Fibroblast of mammary gland (primary cell): ENCODE results near the gene ATP11A.

Source experiments
- DNase-seq: peaks from one replicate; pipeline ENCODE4 v3.0.0-alpha.2; 2010; ENCODE audit warnings: low read depth
- H3K4me3 ChIP-seq: 2 replicates; pipeline ENCODE4 v1.5.1; 2011; ENCODE audit warnings: low read depth, mild to moderate bottlenecking, low read length, moderate library complexity; ENCODE audit not compliant: control insufficient read depth
- TF ChIP-seq, protein P1 (sequence below): conservative IDR thresholded peaks from 2 replicates; pipeline ENCODE4 v1.5.1; 2011; ENCODE audit warnings: low read depth, low read length, inconsistent platforms; ENCODE audit not compliant: control insufficient read depth, insufficient read depth

The ATP11A gene

GRCh38 chr13:112803422-112803821, 113.6 kb downstream of the ATP11A start:
- H3K4me3 ChIP-seq = no peak overlapping the region
- TF ChIP-seq, protein P1, sequence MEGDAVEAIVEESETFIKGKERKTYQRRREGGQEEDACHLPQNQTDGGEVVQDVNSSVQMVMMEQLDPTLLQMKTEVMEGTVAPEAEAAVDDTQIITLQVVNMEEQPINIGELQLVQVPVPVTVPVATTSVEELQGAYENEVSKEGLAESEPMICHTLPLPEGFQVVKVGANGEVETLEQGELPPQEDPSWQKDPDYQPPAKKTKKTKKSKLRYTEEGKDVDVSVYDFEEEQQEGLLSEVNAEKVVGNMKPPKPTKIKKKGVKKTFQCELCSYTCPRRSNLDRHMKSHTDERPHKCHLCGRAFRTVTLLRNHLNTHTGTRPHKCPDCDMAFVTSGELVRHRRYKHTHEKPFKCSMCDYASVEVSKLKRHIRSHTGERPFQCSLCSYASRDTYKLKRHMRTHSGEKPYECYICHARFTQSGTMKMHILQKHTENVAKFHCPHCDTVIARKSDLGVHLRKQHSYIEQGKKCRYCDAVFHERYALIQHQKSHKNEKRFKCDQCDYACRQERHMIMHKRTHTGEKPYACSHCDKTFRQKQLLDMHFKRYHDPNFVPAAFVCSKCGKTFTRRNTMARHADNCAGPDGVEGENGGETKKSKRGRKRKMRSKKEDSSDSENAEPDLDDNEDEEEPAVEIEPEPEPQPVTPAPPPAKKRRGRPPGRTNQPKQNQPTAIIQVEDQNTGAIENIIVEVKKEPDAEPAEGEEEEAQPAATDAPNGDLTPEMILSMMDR = no peak
- DNase-seq = no peak

- DNase-seq = no peak
- TF ChIP-seq, protein P1 = no peak
- H3K4me3 ChIP-seq = no peak overlapping the region
These were observed 114.5 kb downstream of the ATP11A start for GRCh38 chr13:112804374-112804773.

DNA sequence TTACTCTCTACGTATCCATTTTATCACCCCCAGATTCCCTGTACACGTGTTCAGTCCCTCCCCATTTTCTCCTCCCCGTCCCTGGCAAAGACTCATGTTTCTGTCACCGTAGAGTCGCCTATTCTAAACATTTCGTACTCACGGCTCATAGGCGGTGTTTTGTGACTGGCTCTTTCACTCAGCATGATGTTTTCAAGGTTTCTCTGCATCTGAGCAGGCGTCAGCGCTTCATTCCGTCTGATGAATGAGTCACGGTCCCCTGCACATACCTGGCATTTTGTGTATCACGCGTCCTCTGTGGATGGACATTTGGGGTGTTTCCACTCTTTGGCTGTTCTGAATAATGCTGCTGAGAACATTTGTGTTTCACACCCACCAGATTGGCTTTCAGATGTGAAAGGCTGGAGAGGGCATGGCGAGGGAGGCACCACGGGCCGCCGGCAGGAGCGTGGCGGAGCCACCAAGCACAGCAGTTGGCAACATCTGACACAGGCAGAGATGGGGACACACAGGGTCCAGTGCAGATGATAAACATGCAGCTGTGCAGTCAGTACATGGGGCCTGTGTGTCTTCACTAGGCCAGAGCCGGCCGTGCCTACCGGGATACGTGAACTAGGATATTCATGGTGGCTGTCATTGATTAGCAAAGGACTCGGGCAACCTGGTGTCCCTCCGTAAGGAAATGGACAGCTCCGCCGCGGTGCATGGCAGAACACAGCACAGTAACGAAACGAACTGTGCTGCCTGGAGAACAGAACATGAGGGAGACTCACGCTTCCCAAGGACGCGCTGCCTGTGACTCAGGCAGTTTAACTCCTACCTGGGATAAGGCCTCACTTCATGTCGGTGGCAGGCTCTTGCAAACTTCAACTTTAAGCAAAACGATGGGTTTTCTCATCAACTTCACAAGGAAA, 117.2 kb downstream of the ATP11A start:
- no peak overlapping the region for H3K4me3 ChIP-seq
- TF ChIP-seq, protein P1 = no peak
- DNase-seq = no peak

- TF ChIP-seq, protein P1 = no peak
- no peak overlapping the region for H3K4me3 ChIP-seq
- no peak for DNase-seq
These were observed 118.0 kb downstream of the ATP11A start for GRCh38 chr13:112807653-112808376.

DNA sequence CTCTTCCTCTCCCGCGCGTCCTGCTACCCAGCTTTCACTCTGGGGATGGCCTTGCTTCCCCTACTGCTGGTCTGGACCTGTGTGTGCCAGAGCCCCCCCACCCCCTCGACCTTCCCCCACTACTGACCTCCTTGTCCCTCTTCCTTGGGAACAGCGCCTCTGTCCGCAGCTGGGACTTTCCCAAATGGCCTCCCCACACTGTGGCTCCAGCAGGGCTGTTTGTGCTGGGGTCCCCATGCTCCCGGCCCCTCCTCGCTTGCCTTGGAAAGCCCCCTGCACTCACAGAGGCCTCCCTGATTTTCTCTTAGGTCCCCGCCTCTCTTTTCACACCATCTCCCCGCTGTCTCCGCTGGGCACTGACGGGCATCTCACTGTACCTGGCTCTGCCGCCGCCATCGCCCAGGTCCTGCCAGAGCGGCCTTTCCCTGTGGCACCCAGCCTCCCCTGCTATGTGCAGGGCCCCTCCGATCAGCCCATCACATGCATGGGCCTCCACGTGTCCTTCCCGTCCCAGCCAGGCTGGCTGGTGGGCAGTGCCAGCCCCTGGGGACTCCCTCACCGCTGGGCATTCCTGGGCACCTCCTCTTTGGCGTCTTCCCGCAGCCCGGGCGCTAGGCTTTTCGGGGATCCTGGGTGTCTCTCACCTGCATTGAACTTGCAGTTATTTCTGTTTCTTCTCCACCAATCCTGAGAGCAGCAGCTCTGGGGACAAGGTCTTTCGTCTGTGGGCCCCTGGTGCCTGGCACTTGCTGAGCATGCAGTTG, 118.7 kb downstream of the ATP11A start:
- TF ChIP-seq, protein P1 = no peak
- no peak overlapping the region for H3K4me3 ChIP-seq
- no peak for DNase-seq

DNA sequence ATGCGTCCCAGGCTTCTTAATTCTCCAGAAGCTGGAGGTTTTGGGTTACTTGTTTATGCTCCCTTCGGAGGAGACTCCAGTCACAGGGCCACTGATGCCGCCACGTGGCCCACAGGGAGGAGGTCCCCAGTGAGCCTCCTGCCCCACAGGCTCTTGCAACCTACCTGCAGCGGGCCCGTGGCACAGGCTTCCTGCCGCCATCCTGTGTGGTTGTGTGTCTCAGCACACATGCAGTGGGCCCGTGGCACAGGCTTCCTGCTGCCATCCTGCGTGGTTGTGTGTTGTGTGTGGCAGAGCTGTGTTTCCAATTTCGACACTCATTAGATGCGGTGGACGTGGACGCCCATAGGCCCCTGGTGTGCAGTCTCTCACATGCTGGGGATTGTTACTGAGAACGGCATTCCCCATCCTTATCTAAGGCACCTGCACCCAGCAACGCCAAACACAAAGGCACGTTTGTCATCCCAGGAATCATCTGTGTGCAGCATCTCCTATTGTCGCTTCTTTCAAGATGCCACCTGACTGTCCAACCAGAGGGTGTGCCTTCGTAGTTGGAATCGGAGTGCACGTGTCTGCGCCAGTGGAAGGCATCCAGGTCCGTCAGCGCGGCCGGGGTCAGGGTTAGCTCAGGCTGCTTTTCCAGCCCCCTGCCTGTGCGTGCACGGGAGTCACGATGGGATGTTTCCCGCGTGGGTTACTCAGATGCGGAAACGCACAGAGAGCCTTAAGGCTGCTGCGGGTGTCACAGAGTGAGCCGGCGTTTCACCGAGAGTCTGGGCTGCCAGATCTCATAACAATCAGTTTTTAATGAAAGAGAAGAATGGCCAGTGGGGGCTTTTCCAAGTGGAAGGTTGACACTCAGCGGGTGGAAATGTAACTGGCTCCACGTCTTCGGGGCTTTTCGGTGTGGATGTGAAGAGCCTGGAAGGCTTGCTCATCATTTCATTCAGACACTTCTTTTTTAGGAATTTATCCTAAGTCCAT, 119.8 kb downstream of the ATP11A start:
- H3K4me3 ChIP-seq = no peak overlapping the region
- no peak for DNase-seq
- TF ChIP-seq, protein P1 = no peak
